GM18520 (cell line): ENCODE results near the gene SHLD1.
A peak's percentile ranks its signal among the peaks of the same experiment; 100 is the strongest.
"Not testable (repeated sequence)": the region's sequence is repeated elsewhere in the genome, so short reads cannot be mapped to it uniquely, and the experiment has no call there.

Source experiments
- ATAC-seq: cut with Tn5 transposase; IDR thresholded peaks from one replicate; pipeline ENCODE4 v1.9.1; 2021; ENCODE audit not compliant: unreplicated experiment

SHLD1 gene

GRCh38 chr20:5780846-5781217, 30.6 kb downstream of the SHLD1 start:
- no peak for ATAC-seq

- ATAC-seq, result not testable (repeated sequence)
These were observed 31.2 kb downstream of the SHLD1 start for GRCh38 chr20:5781367-5781766.

- ATAC-seq, result no peak
These were observed 31.9 kb downstream of the SHLD1 start for GRCh38 chr20:5781798-5782750.

GRCh38 chr20:5784735-5785134, 34.5 kb downstream of the SHLD1 start:
- no peak for ATAC-seq

- ATAC-seq, result no peak
These were observed 34.9 kb downstream of the SHLD1 start for GRCh38 chr20:5785146-5785545.

GRCh38 chr20:5786930-5787795, 37.0 kb downstream of the SHLD1 start:
- ATAC-seq, result no peak

- ATAC-seq, result no peak
These were observed 37.6 kb downstream of the SHLD1 start for GRCh38 chr20:5787796-5788165.

- ATAC-seq, result peak; percentile 78
These were observed 38.2 kb downstream of the SHLD1 start for GRCh38 chr20:5788385-5788895.

- ATAC-seq, result no peak
These were observed 39.6 kb downstream of the SHLD1 start for GRCh38 chr20:5789827-5790226.

- ATAC-seq, result no peak
These were observed 43.7 kb downstream of the SHLD1 start for GRCh38 chr20:5793916-5794315.

GRCh38 chr20:5796331-5797040, 46.3 kb downstream of the SHLD1 start:
- ATAC-seq, result no peak

- no peak for ATAC-seq
These were observed 47.0 kb downstream of the SHLD1 start for GRCh38 chr20:5797165-5797564.

- ATAC-seq, result peak; percentile 95
These were observed 47.8 kb downstream of the SHLD1 start for GRCh38 chr20:5797843-5798462.

- not testable (repeated sequence) for ATAC-seq
These were observed 53.6 kb downstream of the SHLD1 start for GRCh38 chr20:5803754-5804303.

GRCh38 chr20:5806457-5807263, 56.5 kb downstream of the SHLD1 start:
- ATAC-seq, result no peak

GRCh38 chr20:5807431-5807830, 57.2 kb downstream of the SHLD1 start:
- no peak for ATAC-seq

- ATAC-seq, result no peak
These were observed 58.7 kb downstream of the SHLD1 start for GRCh38 chr20:5808901-5809300.

- ATAC-seq, result no peak
These were observed 59.3 kb downstream of the SHLD1 start for GRCh38 chr20:5809495-5809894.

- no peak for ATAC-seq
These were observed 60.7 kb downstream of the SHLD1 start for GRCh38 chr20:5810800-5811422.
